Endothelial cell of umbilical vein (primary cell): ENCODE data around the gene SAMSN1. TPM values are rescaled to one million over a fixed set of nuclear protein-coding genes. Genes with fewer than 3 reads are reported as not detected.

Experiments
- BruUV-seq: library from RNA; stranded (reverse); fragments of 400-500 nt; replicated peaks from 2 replicates; lab custom pipeline; 2021; lab: Mats Ljungman, UMichigan
- CTCF ChIA-PET: fragments of 300-600, 350-600 bp; sonication (Branson Sonifier 250); formaldehyde crosslinking; loops from one replicate; lab custom pipeline; 2021; ENCODE audit warnings: antibody characterized with exemption, inconsistent platforms; lab: Charles Lee
- POLR2A ChIA-PET: fragments of 300-600, 350-600 bp; sonication (Branson Sonifier 250); formaldehyde crosslinking; loops from one replicate; lab custom pipeline; 2021; ENCODE audit warnings: antibody characterized with exemption, inconsistent platforms; lab: Charles Lee
- DNase-seq: peaks from one replicate; pipeline ENCODE4 v3.0.0-alpha.2; 2011; ENCODE audit warnings: low read depth, low spot score
- FAIRE-seq: peaks from 2 replicates; lab custom pipeline; 2011; peaks lifted over from hg19 to GRCh38; lab: Jason Lieb, UNC
- H2AFZ ChIP-seq: 2 replicates; pipeline ENCODE4 v1.6.0; 2012; ENCODE audit warnings: low read depth, low read length, control low read depth, inconsistent platforms
- H3K27ac ChIP-seq: 2 replicates; pipeline ENCODE4 v1.5.1; 2011; ENCODE audit warnings: low read depth, mild to moderate bottlenecking, control low read depth, low read length, moderate library complexity; ENCODE audit not compliant: insufficient read depth
- H3K27me3 ChIP-seq, 2 experiments: 2 replicates each; pipeline versions ENCODE4 v1.6.0 to v1.6.1; 2011; ENCODE audit warnings: low read length in 2 of 2, mixed read lengths in 1 of 2; ENCODE audit not compliant: control insufficient read depth in 2 of 2, insufficient read depth in 2 of 2
- H3K36me3 ChIP-seq, 2 experiments: 2 replicates in 1 of 2; 3 replicates in 1 of 2; pipeline ENCODE4 v1.5.1; 2011; ENCODE audit warnings: low read length in 2 of 2, mild to moderate bottlenecking in 1 of 2, moderate library complexity in 1 of 2; ENCODE audit not compliant: control insufficient read depth in 2 of 2, insufficient read depth in 2 of 2; ENCODE audit errors: extremely low read depth in 1 of 2
- H3K4me1 ChIP-seq: 3 replicates; pipeline ENCODE4 v1.5.1; 2011; ENCODE audit warnings: mild to moderate bottlenecking, low read length; ENCODE audit not compliant: control insufficient read depth, insufficient read depth; ENCODE audit errors: extremely low read depth
- H3K4me2 ChIP-seq: 2 replicates; pipeline ENCODE4 v1.6.1; 2011; ENCODE audit warnings: low read length, control low read depth, mixed read lengths; ENCODE audit not compliant: insufficient read depth
- H3K4me3 ChIP-seq, 3 experiments: fragments of 200-600 bp in 1 of 3; sonication (generic), shearing (Covaris generic) in 1 of 3; replicated peaks in 1 of 3; 2 replicates each; pipeline ENCODE4 v1.5.1; 2011 to 2016; ENCODE audit warnings: control low read depth in 3 of 3, low read length in 3 of 3, mild to moderate bottlenecking in 2 of 3, inconsistent platforms in 1 of 3, low read depth in 1 of 3, moderate library complexity in 1 of 3; ENCODE audit not compliant: insufficient read depth in 1 of 3
- H3K79me2 ChIP-seq: 2 replicates; pipeline ENCODE4 v1.6.0; 2012; ENCODE audit warnings: low read length, inconsistent platforms; ENCODE audit not compliant: control insufficient read depth, insufficient read depth
- H3K9ac ChIP-seq: replicated peaks from 2 replicates; pipeline ENCODE3; 2011; ENCODE audit warnings: low read length, control low read depth; ENCODE audit not compliant: insufficient read depth; ENCODE audit errors: extremely low read depth
- H3K9me1 ChIP-seq: replicated peaks from 3 replicates; pipeline ENCODE4 v1.6.0; 2011; ENCODE audit warnings: mild to moderate bottlenecking, low read length; ENCODE audit not compliant: control insufficient read depth, insufficient read depth; ENCODE audit errors: extremely low read depth
- H3K9me3 ChIP-seq: replicated peaks from 2 replicates; pipeline ENCODE4 v1.5.1; 2012; ENCODE audit warnings: low read length, inconsistent platforms; ENCODE audit not compliant: control insufficient read depth, insufficient read depth
- H4K20me1 ChIP-seq: replicated peaks from 2 replicates; pipeline ENCODE3; 2011; ENCODE audit warnings: mild to moderate bottlenecking, low read length; ENCODE audit not compliant: control insufficient read depth, insufficient read depth; ENCODE audit errors: extremely low read depth
- EZH2 ChIP-seq: IDR thresholded peaks from 2 replicates; pipeline ENCODE4 v1.6.1; 2012; ENCODE audit warnings: borderline replicate concordance, low read depth, mild to moderate bottlenecking, moderate library complexity, low read length, inconsistent platforms; ENCODE audit not compliant: severe bottlenecking
- FOS ChIP-seq: IDR thresholded peaks from 2 replicates; pipeline ENCODE4 v1.6.1; 2011; ENCODE audit warnings: mild to moderate bottlenecking, low read length, moderate library complexity, borderline replicate concordance; ENCODE audit not compliant: insufficient read depth
- GATA2 ChIP-seq: IDR thresholded peaks from 2 replicates; pipeline ENCODE4 v1.7.0; 2011; ENCODE audit warnings: low read depth, mild to moderate bottlenecking, moderate library complexity, mixed read lengths, low read length; ENCODE audit not compliant: insufficient read length, insufficient read depth
- JUN ChIP-seq: IDR thresholded peaks from 2 replicates; pipeline ENCODE4 v1.6.1; 2011; ENCODE audit warnings: borderline replicate concordance, low read depth; ENCODE audit not compliant: insufficient read length, insufficient read depth
- MYC ChIP-seq: IDR thresholded peaks from one replicate; pipeline ENCODE4 v1.6.1; 2011; ENCODE audit warnings: mild to moderate bottlenecking, low read depth, low read length
- POLR2A ChIP-seq: IDR thresholded peaks from 2 replicates; pipeline ENCODE4 v1.6.1; 2012; ENCODE audit warnings: low read depth, mild to moderate bottlenecking, control low read depth, low read length
- POLR2AphosphoS5 ChIP-seq: IDR thresholded peaks from 2 replicates; pipeline ENCODE4 v1.6.1; 2012; ENCODE audit warnings: low read depth, mild to moderate bottlenecking, control low read depth, low read length, moderate library complexity; ENCODE audit not compliant: insufficient read depth
- dilution Hi-C: fragments of 300-500 bp; cut with MboI; formaldehyde crosslinking; loops from one replicate; pipeline ENCODE4 v1.15.0; 2019; ENCODE audit warnings: low sequenced_read_pairs; ENCODE audit not compliant: extremely low pct_ligation_motif_present
- intact Hi-C: fragments of 100-400 bp; cut with micrococcal nuclease; formaldehyde crosslinking; loops from one replicate; pipeline ENCODE4 v1.10.0; 2022
- polyA plus RNA-seq, 4 experiments: library from polyadenylated mRNA; depleted of rRNA in 3 of 4; stranded (reverse) in 3 of 4; unstranded in 1 of 4; fragments of >200 nt; gene quantifications; 2 replicates each; pipeline versions ENCODE4 v1.2.1 to v1.2.3, GENCODE V29; 2011 to 2012; ENCODE audit warnings: missing spikeins in 1 of 4
- total RNA-seq: library from RNA; stranded (reverse); gene quantifications from 2 replicates; pipeline ENCODE4 v1.2.3, GENCODE V29; 2021
- TF ChIP-seq, protein P1 (sequence below): IDR thresholded peaks from 2 replicates; pipeline ENCODE4 v1.6.1; 2011; ENCODE audit not compliant: insufficient read depth, insufficient read length
- TF ChIP-seq, protein P2 (sequence below), 2 donors: IDR thresholded peaks; 1 replicate in 1 of 2; 2 replicates in 1 of 2; pipeline ENCODE4 v1.5.1; 2011; ENCODE audit warnings: low read length in 2 of 2, mild to moderate bottlenecking in 2 of 2, moderate library complexity in 2 of 2, control low read depth in 1 of 2, inconsistent platforms in 1 of 2, low read depth in 1 of 2; ENCODE audit not compliant: insufficient read depth in 1 of 2; ENCODE audit errors: extremely low read depth in 1 of 2

SAMSN1 gene
- total and polyA plus RNA-seq, 2 donors (not counting 3 experiments of a cell fraction or from before 2014, with no cell fraction given) = 2.5 to 5.3 TPM

DNA sequence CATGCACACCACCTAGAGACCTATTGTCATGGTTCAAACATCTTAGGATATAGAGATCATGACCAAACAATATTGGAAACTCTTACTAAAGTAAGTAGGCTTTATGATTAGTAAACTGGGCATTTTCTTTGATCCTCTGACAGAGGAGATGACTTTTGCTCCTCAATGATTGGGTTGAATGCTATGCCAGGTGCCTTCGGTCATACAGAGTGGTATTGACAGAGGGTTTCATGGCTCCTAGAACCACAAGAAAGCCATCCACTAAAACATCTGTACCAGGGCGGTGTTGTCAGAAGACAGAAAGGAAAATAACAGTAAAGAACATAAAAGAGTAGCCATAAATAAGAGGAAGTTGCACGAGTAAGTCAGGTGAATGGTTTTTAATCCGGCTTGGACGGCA, 20.8 kb upstream of the SAMSN1 start:
- dilution Hi-C loops (no loop called here), intact Hi-C loops (no loop called here)
- Histone ChIP-seq H3K27ac (no peak overlapping the region), H4K20me1 (no peaks in the 10 kb centered on the region), H3K9ac (no peak overlapping the region), H3K4me3 (no peak overlapping the region), H3K9me3 (no peaks in the 10 kb centered on the region), H3K79me2 (no peaks in the 10 kb centered on the region), H3K36me3 (no peaks in the 10 kb centered on the region), H3K4me2 (no peak overlapping the region), H2AFZ (no peak overlapping the region), H3K9me1 (no peaks in the 10 kb centered on the region), H3K27me3 (no peaks in the 10 kb centered on the region), H3K4me1 (no peaks in the 10 kb centered on the region)
- DNase-seq = no peak
- CTCF ChIA-PET = no interaction called here
- no TSS peak for BruUV-seq
- POLR2A ChIA-PET = no interaction called here
- no peak for FAIRE-seq
- no peak for TF ChIP-seq EZH2
- TF ChIP-seq FOS = no peak
- no peak for TF ChIP-seq POLR2A
- no peak for TF ChIP-seq POLR2AphosphoS5
- TF ChIP-seq MYC = no peak

DNA sequence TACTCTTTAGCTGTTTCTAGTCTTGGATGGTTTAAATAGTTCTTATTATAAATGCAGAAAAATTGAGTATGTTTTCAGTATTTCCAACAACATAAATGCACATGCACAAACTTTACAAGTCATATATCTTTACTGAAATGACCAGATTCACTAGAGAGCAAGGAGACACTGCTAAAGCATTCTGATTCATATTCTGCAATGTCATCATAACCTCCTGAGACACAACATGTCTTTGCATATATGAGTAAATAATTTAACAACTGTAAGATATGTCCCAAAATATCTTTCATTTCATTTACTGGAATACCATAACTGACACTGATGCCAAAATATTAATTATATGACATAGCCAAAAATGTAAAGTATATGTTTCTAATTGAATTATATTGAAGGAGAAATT, 16.8 kb upstream of the SAMSN1 start:
- dilution Hi-C loops (no loop called here), intact Hi-C loops (no loop called here)
- FAIRE-seq = no peak
- Histone ChIP-seq H3K27ac (no peak overlapping the region), H3K4me1 (no peaks in the 10 kb centered on the region), H4K20me1 (no peaks in the 10 kb centered on the region), H3K36me3 (no peaks in the 10 kb centered on the region), H3K4me2 (no peak overlapping the region), H3K9ac (no peak overlapping the region), H3K9me3 (no peaks in the 10 kb centered on the region), H2AFZ (no peak overlapping the region), H3K4me3 (no peak overlapping the region), H3K27me3 (no peaks in the 10 kb centered on the region), H3K9me1 (no peaks in the 10 kb centered on the region), H3K79me2 (no peaks in the 10 kb centered on the region)
- DNase-seq = no peak
- CTCF ChIA-PET = interaction anchor here (0.9 kb wide), 1 partner anchor 13 kb away, joined by 4 read pairs; no protein-coding TSS in a partner anchor
- no TSS peak for BruUV-seq
- TF ChIP-seq POLR2AphosphoS5 = no peak
- TF ChIP-seq JUN = no peak
- TF ChIP-seq, protein P1, sequence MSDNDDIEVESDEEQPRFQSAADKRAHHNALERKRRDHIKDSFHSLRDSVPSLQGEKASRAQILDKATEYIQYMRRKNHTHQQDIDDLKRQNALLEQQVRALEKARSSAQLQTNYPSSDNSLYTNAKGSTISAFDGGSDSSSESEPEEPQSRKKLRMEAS = no peak
- TF ChIP-seq, protein P2, sequence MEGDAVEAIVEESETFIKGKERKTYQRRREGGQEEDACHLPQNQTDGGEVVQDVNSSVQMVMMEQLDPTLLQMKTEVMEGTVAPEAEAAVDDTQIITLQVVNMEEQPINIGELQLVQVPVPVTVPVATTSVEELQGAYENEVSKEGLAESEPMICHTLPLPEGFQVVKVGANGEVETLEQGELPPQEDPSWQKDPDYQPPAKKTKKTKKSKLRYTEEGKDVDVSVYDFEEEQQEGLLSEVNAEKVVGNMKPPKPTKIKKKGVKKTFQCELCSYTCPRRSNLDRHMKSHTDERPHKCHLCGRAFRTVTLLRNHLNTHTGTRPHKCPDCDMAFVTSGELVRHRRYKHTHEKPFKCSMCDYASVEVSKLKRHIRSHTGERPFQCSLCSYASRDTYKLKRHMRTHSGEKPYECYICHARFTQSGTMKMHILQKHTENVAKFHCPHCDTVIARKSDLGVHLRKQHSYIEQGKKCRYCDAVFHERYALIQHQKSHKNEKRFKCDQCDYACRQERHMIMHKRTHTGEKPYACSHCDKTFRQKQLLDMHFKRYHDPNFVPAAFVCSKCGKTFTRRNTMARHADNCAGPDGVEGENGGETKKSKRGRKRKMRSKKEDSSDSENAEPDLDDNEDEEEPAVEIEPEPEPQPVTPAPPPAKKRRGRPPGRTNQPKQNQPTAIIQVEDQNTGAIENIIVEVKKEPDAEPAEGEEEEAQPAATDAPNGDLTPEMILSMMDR (IDR thresholded peaks at IDR 0.05; ENCODE audit: extremely low read depth in 1 of 2, insufficient read depth in 1 of 2, low read depth in 1 of 2, low read length in 2 of 2) = no peak
- no peak for TF ChIP-seq EZH2
- no peak for TF ChIP-seq MYC
- no peak for TF ChIP-seq POLR2A
- no peak for TF ChIP-seq FOS
- no peak for TF ChIP-seq GATA2
- POLR2A ChIA-PET = no interaction called here
